HCEC 1CT (cell line): ENCODE data around the gene COL1A1.

ENCODE experiments used
- DNase-seq: peaks from one replicate; pipeline ENCODE4 v3.0.0-alpha.2; 2017

The COL1A1 gene

DNA sequence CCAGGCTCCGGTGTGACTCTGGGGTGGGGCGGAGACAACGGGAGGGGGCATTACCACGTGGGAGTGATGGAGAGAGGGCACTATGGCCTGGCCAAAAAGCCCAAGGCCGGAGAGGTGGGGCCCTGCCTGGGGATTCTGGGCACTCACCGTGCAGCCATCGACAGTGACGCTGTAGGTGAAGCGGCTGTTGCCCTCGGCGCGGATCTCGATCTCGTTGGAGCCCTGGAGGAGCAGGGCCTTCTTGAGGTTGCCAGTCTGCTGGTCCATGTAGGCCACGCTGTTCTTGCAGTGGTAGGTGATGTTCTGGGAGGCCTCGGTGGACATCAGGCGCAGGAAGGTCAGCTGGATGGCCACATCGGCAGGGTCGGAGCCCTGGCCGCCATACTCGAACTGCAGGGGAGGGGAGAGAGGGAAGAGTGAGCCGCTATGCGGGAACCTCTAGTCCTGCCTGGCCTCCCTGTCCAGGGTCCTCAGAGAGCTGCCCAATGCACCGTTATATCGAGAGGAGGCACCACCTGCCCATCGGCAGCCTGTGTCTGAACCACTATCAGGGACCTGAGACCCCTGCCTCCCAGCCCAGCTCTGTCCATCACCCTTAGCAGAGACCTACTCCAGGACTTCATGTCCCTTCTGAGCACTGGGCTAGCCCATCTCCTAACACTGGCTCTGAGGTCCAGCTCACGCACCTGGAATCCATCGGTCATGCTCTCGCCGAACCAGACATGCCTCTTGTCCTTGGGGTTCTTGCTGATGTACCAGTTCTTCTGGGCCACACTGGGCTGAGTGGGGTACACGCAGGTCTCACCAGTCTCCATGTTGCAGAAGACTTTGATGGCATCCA is 15.6 kb downstream of the COL1A1 start:
- DNase-seq, result no peak

DNA sequence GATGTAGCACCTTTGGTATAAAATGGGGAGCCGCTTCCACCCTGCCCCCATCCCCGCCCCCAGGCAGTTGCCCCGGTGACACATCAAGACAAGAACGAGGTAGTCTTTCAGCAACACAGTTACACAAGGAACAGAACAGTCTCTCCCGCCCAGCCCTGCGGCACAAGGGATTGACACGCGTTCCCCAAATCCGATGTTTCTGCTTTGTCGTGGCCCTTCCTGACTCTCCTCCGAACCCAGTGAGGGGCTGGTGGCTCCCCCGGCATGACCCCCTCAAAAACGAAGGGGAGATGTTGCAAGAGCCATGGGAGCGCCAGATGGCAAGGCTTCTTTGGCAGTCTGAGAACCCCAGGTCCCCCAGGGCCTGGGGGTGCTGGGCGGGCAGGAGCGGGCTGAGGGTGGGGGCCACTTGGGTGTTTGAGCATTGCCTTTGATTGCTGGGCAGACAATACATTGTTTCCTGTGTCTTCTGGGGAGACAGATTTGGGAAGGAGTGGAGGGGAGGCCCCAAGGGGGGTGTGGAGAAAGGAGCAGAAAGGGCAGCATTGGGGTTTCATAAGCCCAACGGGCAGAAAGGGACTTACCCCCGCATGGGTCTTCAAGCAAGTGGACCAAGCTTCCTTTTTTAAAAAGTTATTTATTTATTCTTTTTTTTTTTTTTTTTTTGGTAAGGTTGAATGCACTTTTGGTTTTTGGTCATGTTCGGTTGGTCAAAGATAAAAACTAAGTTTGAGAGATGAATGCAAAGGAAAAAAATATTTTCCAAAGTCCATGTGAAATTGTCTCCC is 16.6 kb downstream of the COL1A1 start:
- DNase-seq, result peak; percentile 57

DNA sequence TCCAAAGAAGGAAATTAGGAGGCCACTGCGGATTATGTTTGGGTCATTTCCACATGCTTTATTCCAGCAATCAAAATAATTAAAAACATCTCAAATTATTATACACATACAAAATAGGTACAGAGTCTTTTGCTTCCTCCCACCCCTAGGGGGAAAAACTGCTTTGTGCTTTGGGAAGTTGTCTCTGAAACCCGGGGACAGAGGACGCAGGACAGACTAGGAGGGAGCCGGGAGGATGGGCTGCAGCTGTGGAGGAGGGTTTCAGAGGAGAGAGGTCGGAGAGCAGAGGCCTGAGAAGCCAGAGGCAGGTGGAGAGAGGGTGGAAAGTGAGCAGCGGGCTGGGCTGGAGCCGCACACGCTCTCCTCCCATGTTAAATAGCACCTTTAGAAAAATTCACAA is 17.4 kb downstream of the COL1A1 start:
- DNase-seq, result no peak

DNA sequence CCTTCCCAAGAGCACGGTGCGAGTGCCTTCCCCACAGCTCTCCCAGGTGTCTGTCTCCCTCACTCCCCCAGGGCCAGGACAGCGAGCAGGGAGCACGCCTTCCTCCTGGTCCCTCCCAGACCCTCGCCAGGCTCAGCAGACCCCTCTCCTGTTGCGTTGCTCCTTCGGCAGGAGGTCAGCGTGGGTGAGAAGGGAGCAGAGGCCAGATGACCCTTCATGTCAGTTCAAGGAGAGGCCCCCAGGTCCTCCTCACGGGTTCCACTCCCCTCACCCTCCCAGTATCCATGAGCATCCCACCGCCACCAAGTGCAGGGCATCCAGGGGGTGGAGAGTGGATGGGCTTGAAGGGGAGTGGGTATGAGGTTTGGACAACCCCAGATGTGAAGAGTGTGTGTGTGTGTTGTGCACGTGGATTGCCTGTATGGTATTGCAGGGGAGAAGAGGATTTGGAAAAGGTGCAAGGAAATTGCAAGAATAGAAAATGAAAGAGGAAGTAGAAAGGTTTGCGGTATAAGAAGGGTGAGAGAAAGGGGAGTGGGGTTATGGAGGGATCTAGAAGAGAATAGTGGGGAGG is 17.9 kb downstream of the COL1A1 start:
- DNase-seq, result no peak

DNA sequence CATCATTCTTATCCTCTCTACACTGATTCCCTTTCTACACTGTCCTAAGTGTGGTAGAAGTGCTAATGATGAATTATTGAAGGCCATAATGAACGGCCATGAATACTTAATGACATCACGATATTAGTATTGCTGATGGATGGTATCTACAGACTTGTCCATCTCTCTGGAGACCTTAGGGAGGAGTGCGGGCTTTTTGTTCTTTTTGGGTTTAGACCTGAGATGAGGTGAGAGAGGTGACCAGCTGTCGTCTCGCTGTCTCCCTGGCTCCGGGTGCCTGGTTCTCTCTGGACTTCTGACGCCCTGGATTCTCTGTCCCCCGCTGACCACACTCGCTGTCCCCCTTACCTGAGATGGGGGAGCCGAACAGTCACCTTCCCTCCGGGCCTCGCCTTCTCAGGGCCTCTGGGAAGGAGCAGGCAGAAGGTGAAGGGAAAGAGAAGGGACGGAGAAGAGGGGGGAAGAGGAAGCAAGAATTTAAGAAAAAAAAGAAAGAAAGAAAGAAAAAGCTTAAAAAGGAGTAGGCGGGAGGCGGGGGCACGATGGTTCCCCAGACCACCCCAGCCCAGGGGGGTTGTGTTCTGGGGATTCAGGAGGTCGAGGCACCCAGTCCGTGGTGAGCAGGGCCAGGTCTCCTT is 18.5 kb downstream of the COL1A1 start:
- no peak for DNase-seq

DNA sequence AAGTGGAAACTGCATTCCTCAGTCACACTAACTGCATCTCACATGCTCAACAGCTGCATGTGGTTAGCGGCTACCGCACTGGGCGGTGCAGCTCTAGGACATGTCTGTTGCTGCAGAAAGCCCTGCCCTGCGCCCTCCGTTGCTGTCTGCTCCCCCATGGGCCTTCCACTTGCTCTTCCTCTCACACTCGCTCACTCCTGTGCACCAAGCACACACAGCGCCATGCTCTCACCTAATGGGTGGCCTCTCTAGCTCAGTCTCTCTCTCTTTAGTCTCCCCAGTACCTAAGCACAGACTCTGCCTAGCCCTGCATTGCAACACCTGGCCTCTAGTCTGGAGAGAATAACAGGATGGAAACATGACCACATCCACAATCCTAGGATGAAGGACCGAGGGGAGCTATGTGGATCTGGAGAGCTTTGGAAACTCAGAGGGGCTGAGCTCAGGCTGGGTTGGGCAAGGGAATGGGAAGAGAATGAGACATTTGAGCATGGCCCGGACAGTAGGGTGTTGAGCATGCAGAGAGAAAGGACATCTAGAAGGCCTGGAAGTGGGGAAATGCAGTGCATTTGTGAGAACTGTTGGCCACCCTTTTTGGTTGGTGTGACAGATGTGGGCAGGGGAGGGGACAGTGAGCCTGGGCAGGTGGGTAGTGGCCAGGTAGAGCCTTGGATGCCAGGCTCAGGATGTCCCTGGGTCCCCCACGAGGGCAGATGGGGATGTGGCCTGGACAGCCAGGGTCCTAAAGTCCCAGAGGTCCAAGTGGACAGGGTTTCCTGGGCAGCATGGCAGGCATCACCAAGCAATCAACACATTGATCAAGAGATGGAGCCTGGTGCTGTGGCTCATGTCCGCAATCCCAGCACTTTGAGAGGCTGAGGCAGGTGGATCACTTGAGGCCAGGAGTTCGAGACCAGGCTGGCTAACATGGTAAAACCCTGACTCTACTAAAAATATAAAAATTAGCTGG is 19.6 kb downstream of the COL1A1 start:
- no peak for DNase-seq

DNA sequence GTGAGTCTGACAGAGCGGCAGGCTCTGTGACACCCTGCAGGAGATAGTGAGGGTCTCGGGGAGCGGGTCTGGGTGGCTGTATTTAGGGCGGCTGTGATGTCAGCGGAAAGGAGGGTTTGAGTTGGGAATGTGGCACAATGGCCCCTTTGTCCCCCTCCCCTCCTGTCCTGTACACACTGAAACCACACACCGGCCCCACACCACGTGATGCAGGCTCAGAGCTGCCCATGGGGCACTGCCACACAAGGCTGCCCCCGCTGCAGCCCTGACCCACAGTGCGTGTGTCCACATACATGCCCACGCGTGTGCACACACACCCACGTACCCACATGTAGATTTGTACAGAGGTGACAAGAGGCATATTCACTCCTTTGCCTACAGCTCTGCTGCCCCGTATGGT is 20.3 kb downstream of the COL1A1 start:
- no peak for DNase-seq

DNA sequence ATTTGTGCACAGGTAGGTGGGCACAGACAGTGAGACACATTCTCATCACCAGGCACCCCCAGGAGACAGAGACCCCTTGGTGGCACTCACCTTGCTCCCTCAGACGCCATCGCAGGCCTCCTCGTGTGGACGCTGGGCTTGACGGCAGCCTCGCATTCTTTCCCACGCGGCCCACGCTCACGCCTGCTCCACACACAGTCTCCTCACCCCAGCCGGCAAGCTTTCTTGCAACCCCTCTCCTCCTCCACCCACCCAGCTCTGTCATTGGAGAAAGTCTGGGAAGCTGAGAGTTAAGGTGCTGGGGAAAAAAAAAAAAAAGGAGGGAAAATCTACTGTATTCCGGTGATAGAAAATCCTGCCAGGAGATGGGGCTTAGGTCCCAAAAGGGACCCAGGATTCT is 20.8 kb downstream of the COL1A1 start:
- no peak for DNase-seq

DNA sequence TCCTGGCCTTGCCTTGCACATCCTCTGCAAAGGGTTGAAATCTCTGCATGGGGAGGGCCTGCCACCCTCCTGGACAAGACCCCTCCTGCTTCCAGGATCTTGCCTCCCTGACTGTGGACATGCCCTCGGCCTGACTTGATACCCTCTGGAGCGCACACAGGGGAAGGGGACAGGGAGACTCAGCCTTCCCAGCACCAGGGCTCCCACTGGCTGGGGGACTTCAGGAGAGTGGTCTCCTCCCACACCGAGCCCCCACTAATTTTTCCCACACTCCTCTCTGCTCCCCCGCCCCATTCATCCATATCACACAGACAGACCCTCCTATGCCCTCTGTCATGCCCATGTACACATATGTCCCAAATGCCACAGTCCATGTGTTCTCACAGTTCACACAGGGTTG is 21.3 kb downstream of the COL1A1 start:
- no peak for DNase-seq

DNA sequence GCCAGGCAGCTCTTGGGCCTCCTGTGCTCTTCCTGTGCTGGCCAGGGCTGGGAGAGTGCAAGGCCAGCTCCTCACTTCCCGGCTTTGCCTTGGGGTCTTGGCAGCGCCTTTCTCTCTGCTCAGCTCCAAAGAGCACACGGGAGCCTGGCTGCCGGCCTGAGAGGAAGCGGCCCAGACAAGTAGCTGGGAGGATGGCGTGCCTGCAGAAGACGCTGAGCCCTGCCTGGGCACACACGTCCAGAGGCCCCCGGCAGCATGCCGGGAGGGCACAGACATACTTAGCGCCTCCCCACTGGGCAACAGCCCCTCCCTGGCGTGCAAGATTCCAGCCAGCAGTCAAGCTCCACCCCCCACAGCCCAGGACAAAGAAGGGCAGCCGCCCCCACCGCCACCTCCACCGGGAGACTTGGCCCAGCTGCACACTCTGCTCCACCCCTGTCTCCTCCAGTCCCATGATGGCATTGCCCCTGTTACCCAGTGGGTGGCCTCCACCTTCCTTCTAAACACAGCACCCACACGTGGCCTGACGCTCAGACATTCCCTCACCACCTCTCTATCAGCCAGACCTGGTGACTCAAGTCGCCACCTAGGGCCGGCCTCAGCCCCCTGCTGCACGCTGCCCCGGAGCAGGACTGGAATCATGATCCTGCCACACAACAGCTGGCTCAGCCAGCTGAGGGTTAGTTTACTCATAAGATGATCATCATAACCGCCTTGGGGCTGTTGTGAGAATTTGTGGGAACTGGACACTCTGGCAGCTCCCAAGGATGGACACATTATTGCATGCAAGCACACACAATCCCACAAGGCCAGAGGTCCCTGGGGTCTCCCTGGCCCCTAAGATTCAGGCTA is 23.2 kb downstream of the COL1A1 start:
- peak; percentile 97 for DNase-seq

DNA sequence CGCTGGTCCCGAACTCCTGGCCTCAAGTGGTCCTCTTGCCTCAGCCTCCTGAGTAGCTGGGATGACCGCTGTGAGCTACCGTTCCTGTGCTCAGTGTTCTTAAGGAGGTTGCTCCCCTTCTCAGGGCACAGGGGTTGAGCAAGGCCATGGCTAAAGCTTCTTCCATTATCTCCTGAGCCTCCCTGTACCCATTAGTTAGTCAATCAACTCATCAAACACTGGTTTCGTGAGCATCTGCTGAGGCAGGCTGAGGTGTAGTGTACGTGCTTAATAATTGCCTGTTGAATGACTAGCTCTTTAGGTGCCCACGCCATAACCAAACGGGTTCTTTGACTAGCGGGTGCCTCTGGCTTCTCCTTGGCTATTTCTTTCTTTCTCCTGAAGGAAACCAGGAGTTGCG is 24.0 kb downstream of the COL1A1 start:
- no peak for DNase-seq

DNA sequence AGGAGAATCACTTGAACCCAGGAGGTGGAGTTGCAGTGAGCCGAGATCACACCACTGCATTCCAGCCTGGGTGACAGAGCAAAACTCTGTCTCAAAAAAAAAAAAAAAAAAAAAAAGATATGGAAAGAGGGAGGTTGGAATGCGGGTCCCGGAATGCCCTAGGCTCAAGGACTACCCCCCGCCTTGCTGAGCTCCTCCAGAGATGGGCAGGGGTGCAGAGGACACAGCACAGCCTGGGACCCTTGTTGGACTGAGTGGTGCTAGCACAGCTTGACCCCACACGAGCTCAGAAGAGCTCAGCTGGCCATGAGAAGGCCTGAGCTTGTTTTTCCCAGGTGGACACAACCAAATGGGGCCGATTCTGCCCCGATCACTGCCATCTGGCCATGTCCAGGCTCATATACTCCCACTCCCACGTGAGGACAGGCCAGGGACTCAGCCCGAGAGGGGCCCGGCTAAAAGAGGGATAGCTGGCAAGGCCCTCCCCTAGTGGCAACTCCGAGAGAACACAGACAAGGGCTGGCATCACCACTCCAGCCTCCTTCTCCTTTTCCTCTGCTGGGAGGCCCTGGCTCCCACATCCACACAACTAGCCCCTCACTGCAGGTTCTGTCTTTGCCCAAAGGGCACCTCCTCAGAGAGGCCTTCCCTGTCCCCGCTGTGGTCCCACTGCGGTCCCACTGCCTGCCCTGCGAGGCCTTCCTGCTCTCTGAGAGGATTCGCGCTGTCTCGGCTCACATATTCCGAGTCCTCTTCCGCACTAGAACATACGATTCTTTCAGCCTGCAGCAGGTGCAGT is 24.7 kb downstream of the COL1A1 start:
- DNase-seq, result no peak

DNA sequence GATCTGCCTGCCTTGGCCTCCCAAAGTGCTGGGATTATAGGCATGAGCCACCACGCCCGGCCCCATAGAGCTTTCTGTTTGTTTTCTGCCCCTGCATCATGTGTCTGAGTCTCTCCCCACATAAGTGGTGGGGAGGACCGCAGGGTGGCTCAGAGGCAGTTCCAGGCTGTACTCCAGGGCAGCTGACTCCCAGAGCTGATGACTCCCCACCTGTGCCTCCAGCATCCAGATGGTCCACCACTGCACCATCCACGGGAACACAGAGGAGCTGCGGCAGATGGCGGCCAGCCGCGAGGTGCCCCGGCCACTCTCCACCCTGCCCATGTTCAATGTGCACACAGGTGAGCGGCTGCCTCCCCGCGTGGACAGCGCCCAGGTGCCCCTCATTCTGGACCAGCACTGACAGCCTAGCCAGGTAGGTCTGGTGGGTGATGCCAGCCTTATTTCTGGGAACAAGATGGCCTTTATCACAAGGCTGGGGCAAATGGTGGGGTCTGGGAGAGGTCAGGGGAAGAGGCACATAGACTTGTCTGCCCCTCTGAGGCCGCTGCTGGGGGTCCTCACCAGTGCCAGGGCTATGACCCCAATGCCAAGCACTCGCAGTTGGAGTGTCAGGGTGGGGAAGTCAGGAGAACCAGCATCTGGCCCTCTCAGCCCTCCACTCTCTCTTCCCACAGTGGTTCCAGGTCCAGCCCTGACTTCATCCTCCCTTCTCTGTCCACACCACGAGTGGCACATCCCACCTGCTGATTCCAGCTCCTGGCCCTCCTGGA is 26.2 kb downstream of the COL1A1 start:
- DNase-seq, result no peak

DNA sequence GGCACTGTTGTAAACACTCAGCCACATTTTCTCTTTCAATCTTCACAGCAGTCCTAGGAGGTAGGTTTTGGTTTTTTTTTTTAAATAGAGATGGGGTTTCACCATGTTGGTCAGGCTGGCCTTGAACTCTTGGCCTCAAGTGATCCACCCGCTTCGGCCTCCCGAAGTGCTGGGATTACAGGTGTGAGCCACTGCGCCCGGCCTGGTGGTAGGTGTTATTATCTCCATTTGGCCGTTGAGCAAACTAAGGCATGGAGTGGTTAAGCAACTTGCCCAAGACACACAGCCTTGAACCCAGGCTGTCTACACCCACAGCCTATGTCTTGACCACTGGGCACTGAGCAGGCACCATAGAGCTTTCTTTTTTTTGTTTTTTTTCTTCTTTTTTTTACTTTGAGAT is 27.0 kb downstream of the COL1A1 start:
- DNase-seq, result no peak

DNA sequence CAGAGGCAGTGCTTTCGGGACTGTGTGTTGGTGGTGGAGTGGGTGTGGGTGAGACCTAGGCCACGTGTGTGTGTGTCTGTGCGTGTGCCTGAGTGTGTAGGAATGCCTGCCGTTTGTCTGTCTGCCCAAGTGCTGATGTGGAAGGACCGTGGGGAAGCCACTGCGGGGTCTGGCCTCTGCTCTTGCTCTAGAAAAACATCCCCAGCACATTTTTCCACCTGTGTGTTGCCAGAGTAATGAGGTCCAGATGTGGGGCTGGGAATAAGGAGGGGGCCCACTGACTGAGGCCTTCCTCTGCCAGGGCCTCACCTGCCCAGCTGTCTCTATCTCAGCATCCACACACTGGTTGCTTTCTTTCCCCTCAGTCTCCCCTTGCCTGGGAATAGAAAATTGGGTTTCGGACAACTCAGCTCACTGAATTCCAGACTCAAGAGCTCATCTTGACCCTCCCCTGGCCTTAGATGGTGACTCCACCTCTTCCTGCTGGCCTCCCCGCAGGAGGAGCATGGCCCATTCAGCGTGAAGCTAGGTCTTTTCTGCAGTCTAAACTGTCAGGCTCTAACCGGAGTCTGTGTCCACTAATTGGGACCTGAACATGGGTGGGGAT is 28.0 kb downstream of the COL1A1 start:
- DNase-seq, result peak; percentile 92

DNA sequence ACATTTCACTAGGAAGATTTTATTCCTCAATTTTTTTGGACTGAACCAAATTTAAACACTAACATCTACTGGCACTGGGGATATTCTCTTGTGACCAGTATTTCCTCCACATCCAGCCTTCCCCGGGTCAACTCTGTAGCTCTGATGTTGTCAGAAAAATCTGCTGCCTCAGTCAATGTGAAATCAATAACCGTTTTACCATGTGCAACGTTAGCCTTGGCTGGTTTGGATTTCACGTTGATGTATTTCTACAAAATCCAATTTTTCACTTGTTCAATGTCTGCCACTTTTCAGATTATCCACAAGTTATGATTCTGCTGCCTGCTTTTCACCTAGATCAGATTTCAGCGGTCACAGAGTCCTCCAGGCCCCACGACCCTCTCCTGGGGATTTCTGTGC is 28.5 kb downstream of the COL1A1 start:
- no peak for DNase-seq

DNA sequence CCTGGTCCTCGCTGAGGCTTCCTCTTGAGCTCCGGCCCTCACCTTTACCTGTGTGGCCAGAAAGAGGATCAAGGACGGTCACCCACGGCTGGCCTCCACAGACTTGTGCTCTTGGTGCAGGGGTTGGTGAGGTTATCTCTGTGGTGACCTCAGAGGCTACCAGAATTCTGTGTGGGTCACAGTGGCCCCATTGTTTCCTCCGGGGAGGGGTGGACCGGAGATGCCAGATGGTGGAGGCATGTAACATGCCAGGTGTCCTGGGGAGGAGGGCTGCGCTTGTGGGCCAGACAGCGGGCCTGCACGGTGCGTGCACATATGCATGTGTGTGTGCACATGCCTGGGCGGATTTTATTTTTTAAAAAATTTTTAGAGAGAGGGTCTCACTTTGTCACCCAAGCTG is 29.3 kb downstream of the COL1A1 start:
- no peak for DNase-seq

DNA sequence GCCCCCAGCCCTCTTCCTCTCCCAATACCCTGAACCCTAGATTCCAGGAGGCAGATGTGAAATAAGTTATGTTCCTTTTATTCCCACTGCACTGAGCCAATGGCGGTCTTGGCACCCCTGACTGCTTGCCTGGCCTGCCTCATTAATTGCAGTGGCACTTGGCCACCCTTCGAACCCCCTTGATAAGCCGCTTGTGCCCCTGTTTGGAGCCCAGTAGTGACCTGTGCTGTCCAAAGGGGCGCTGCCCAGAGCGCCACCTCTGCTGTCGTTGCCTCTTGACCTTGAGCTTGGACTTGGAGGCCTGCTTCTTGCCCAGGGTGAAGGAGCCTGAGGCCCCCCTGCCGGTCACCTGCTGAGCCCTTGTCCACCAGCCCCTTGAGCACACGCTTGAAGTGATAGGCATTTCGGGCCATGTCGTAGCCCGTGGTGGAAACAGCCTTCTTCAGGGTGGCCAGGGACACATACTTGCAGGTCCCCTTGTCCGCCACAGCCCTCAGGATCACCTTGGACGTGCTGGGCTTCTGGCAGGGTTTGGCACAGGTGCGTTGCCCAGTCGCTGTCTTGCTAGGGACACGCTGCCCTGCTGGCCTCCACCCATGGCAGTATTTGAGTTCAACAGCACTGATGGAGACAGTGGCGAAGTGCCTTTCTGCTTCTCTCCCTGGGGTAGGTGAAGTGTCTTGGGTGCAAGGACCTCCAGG is 29.9 kb downstream of the COL1A1 start:
- no peak for DNase-seq
